ENCODE measurements around the gene MAN2A1.

- TF ChIP-seq CTCF (IDR thresholded peaks at IDR 0.05) (no peak), REST (IDR thresholded peaks at IDR 0.05; ENCODE audit: insufficient read depth in 1 of 2, low read depth in 2 of 2, low read length in 1 of 2) (no peak), POLR2AphosphoS5 (IDR thresholded peaks at IDR 0.05; ENCODE audit: low read depth, low read length) (no peak)
These were observed 141.3 kb downstream of the MAN2A1 start for GRCh38 chr5:109830955-109831502.

All from Panc1 (cell line).